Tracheal epithelial cell (primary cell): ENCODE data around the gene CCDC138. TPM values are rescaled to one million over a fixed set of nuclear protein-coding genes. Genes with fewer than 3 reads are reported as not detected.

Experiments
- total RNA-seq: library from RNA; depleted of rRNA; stranded (reverse); fragments of >200 nt; gene quantifications from 2 replicates; pipeline ENCODE4 v1.2.1, GENCODE V29; 2014

CCDC138 gene
- total RNA-seq: 4.8 and 8.1 TPM in 2 replicates

GRCh38 chr2:108786354-108787215 is at the start of gene CCDC138:
TSS of gene CCDC138 (plus strand) at chr2:108786771. CDS start at chr2:108786823, 52 bp downstream.

Other genes with a start within 250 kb of the CCDC138 start
- 59.8 and 59.9 TPM in 2 replicates for gene RANBP2, start 67.3 kb upstream of the CCDC138 start, total RNA-seq
- under 0.01 and 0.48 TPM in 2 replicates for gene EDAR, start 202.4 kb downstream of the CCDC138 start, total RNA-seq